HL-60 (cell line): ENCODE data around the gene TRAF3IP1.

ENCODE experiments used
- POLR2AphosphoS5 ChIP-seq: IDR thresholded peaks from 2 replicates; pipeline ENCODE4 v1.6.1; 2012; ENCODE audit warnings: low read depth
- TF ChIP-seq, protein P1 (sequence below): IDR thresholded peaks from 2 replicates; pipeline ENCODE4 v1.6.1; 2012; ENCODE audit warnings: low read depth; ENCODE audit not compliant: insufficient replicate concordance
- TF ChIP-seq, protein P2 (sequence below): IDR thresholded peaks from one replicate; pipeline ENCODE4 v1.5.1; 2011; ENCODE audit warnings: low read length, control low read depth, inconsistent platforms; ENCODE audit not compliant: insufficient read depth

DNA sequence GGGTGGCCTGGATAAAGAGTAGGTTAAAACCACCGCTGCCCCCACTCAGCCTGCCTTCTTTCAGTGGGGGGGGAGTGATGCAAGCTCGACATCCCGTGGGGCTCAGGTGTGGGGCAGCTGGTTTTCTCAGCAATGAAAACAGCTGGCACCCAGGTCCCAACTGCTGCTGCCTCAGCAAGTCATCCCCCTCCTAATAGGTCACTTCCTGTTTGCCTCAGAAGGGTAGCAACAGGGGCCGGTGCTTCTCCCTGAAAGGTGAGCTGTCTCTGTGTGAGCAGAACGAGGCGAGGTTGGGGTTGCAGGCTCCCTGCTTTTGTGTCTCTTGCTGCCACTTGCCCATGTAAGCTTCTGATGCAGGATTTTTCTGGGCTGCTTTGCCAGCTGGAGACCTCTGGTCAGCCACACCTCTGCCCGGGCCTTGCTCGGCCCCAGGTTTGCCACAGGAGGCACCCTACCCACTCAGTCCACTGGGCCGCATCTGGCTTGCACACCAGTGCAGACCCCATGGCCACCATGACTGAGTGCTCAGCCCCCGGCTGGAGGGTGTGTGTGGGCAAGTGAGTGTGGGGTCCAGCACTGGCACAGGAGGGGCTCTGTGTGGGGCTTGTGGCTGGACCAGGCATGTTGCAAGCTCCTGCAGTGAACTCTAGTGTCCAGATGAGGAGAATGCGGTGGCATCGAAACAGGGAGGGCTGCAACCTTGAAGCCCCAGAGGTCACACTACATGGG is 94.9 kb downstream of the TRAF3IP1 start:
- no peak for TF ChIP-seq POLR2AphosphoS5
- TF ChIP-seq, protein P1, sequence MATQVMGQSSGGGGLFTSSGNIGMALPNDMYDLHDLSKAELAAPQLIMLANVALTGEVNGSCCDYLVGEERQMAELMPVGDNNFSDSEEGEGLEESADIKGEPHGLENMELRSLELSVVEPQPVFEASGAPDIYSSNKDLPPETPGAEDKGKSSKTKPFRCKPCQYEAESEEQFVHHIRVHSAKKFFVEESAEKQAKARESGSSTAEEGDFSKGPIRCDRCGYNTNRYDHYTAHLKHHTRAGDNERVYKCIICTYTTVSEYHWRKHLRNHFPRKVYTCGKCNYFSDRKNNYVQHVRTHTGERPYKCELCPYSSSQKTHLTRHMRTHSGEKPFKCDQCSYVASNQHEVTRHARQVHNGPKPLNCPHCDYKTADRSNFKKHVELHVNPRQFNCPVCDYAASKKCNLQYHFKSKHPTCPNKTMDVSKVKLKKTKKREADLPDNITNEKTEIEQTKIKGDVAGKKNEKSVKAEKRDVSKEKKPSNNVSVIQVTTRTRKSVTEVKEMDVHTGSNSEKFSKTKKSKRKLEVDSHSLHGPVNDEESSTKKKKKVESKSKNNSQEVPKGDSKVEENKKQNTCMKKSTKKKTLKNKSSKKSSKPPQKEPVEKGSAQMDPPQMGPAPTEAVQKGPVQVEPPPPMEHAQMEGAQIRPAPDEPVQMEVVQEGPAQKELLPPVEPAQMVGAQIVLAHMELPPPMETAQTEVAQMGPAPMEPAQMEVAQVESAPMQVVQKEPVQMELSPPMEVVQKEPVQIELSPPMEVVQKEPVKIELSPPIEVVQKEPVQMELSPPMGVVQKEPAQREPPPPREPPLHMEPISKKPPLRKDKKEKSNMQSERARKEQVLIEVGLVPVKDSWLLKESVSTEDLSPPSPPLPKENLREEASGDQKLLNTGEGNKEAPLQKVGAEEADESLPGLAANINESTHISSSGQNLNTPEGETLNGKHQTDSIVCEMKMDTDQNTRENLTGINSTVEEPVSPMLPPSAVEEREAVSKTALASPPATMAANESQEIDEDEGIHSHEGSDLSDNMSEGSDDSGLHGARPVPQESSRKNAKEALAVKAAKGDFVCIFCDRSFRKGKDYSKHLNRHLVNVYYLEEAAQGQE = no peak
- TF ChIP-seq, protein P2, sequence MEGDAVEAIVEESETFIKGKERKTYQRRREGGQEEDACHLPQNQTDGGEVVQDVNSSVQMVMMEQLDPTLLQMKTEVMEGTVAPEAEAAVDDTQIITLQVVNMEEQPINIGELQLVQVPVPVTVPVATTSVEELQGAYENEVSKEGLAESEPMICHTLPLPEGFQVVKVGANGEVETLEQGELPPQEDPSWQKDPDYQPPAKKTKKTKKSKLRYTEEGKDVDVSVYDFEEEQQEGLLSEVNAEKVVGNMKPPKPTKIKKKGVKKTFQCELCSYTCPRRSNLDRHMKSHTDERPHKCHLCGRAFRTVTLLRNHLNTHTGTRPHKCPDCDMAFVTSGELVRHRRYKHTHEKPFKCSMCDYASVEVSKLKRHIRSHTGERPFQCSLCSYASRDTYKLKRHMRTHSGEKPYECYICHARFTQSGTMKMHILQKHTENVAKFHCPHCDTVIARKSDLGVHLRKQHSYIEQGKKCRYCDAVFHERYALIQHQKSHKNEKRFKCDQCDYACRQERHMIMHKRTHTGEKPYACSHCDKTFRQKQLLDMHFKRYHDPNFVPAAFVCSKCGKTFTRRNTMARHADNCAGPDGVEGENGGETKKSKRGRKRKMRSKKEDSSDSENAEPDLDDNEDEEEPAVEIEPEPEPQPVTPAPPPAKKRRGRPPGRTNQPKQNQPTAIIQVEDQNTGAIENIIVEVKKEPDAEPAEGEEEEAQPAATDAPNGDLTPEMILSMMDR = no peak
